H9 (cell line): ENCODE data around the gene LRRFIP1. TPM values are rescaled to one million over a fixed set of nuclear protein-coding genes. Genes with fewer than 3 reads are reported as not detected.

ENCODE experiments used
- DNase-seq: peaks from one replicate; pipeline ENCODE4 v3.0.0-alpha.2; 2017
- H2AFZ ChIP-seq: one replicate; pipeline ENCODE4 v1.6.1; 2013; ENCODE audit warnings: mild to moderate bottlenecking, low read length, control low read depth, moderate library complexity
- H2AK5ac ChIP-seq: 2 replicates; pipeline ENCODE4 v1.6.1; 2013; ENCODE audit warnings: low read length, control low read depth, mixed read lengths; ENCODE audit not compliant: insufficient read length
- H2BK120ac ChIP-seq: one replicate; pipeline ENCODE4 v1.6.1; 2013; ENCODE audit warnings: low read depth, mild to moderate bottlenecking, low read length, control low read depth, inconsistent platforms; ENCODE audit not compliant: poor library complexity, severe bottlenecking
- H2BK12ac ChIP-seq: 2 replicates; pipeline ENCODE4 v1.6.1; 2013; ENCODE audit warnings: low read length, control low read depth, mixed read lengths, low read depth; ENCODE audit not compliant: insufficient read length
- H2BK15ac ChIP-seq: 2 replicates; pipeline ENCODE4 v1.6.1; 2013; ENCODE audit warnings: low read depth, low read length, control low read depth
- H2BK20ac ChIP-seq: one replicate; pipeline ENCODE4 v1.6.1; 2013; ENCODE audit warnings: low read depth, mild to moderate bottlenecking, low read length, control low read depth, inconsistent platforms; ENCODE audit not compliant: poor library complexity, severe bottlenecking
- H2BK5ac ChIP-seq: 2 replicates; pipeline ENCODE4 v1.6.1; 2013; ENCODE audit warnings: low read length, control low read depth, mixed read lengths; ENCODE audit not compliant: insufficient read length
- H3K14ac ChIP-seq: 2 replicates; pipeline ENCODE4 v1.6.1; 2013; ENCODE audit warnings: low read length, control low read depth; ENCODE audit not compliant: insufficient read depth
- H3K18ac ChIP-seq: 2 replicates; pipeline ENCODE4 v1.6.1; 2013; ENCODE audit warnings: low read depth, mild to moderate bottlenecking, mixed read lengths, low read length, control low read depth; ENCODE audit not compliant: insufficient read length
- H3K23ac ChIP-seq: 2 replicates; pipeline ENCODE4 v1.6.1; 2013; ENCODE audit warnings: low read length, control low read depth, mixed read lengths, low read depth; ENCODE audit not compliant: insufficient read length
- H3K23me2 ChIP-seq: 2 replicates; pipeline ENCODE4 v1.6.1; 2013; ENCODE audit warnings: low read depth, mild to moderate bottlenecking, mixed read lengths, low read length, control low read depth; ENCODE audit not compliant: insufficient read length, poor library complexity, severe bottlenecking
- H3K27ac ChIP-seq: 2 replicates; pipeline ENCODE4 v1.5.1; 2013; ENCODE audit warnings: low read length, control low read depth, mixed read lengths, low read depth; ENCODE audit not compliant: insufficient read length
- H3K27me3 ChIP-seq: 2 replicates; pipeline ENCODE4 v1.6.1; 2013; ENCODE audit warnings: low read length, control low read depth, inconsistent platforms; ENCODE audit not compliant: insufficient read depth
- H3K4ac ChIP-seq: 2 replicates; pipeline ENCODE4 v1.6.1; 2013; ENCODE audit warnings: low read depth, mild to moderate bottlenecking, control low read depth, inconsistent platforms, low read length, moderate library complexity
- H3K4me1 ChIP-seq: 2 replicates; pipeline ENCODE4 v1.6.1; 2013; ENCODE audit warnings: low read length, control low read depth, inconsistent platforms; ENCODE audit not compliant: insufficient read depth
- H3K4me2 ChIP-seq: 2 replicates; pipeline ENCODE4 v1.6.1; 2013; ENCODE audit warnings: low read length, control low read depth, mixed read lengths; ENCODE audit not compliant: insufficient read length, insufficient read depth
- H3K56ac ChIP-seq: 2 replicates; pipeline ENCODE4 v1.6.1; 2013; ENCODE audit warnings: low read depth, mild to moderate bottlenecking, mixed read lengths, low read length, control low read depth; ENCODE audit not compliant: insufficient read length
- H3K79me1 ChIP-seq: 2 replicates; pipeline ENCODE4 v1.6.1; 2013; ENCODE audit warnings: low read depth, mild to moderate bottlenecking, moderate library complexity, low read length, control low read depth, inconsistent platforms; ENCODE audit not compliant: insufficient read depth, poor library complexity, severe bottlenecking
- H3K79me2 ChIP-seq: 2 replicates; pipeline ENCODE4 v1.6.1; 2013; ENCODE audit warnings: low read length, control low read depth, inconsistent platforms; ENCODE audit not compliant: insufficient read depth
- H3K9ac ChIP-seq: 2 replicates; pipeline ENCODE4 v1.6.1; 2013; ENCODE audit warnings: low read length, control low read depth, mixed read lengths; ENCODE audit not compliant: insufficient read length; ENCODE audit errors: extremely low read depth
- H3K9me3 ChIP-seq: one replicate; pipeline ENCODE4 v1.6.1; 2013; ENCODE audit warnings: low read depth, low read length, inconsistent platforms; ENCODE audit not compliant: control insufficient read depth
- H3T11ph ChIP-seq: one replicate; pipeline ENCODE4 v1.6.1; 2013; ENCODE audit warnings: mild to moderate bottlenecking, low read length, control low read depth, inconsistent platforms
- H4K20me1 ChIP-seq: one replicate; pipeline ENCODE4 v1.6.1; 2013; ENCODE audit not compliant: control insufficient read depth, insufficient read length, insufficient read depth
- H4K5ac ChIP-seq: 2 replicates; pipeline ENCODE4 v1.6.1; 2013; ENCODE audit warnings: low read depth, mild to moderate bottlenecking, mixed read lengths, low read length, control low read depth; ENCODE audit not compliant: insufficient read length
- H4K8ac ChIP-seq: replicated peaks from 2 replicates; pipeline ENCODE4 v1.6.1; 2013; ENCODE audit warnings: low read length, control low read depth, mixed read lengths, low read depth; ENCODE audit not compliant: insufficient read length
- H4K91ac ChIP-seq: 2 replicates; pipeline ENCODE4 v1.6.1; 2013; ENCODE audit warnings: low read depth, mild to moderate bottlenecking, moderate library complexity, mixed read lengths, low read length, control low read depth; ENCODE audit not compliant: insufficient read length
- H3K27ac Mint-ChIP-seq, 3 experiments: 2 replicates in 2 of 3; 3 replicates in 1 of 3; pipeline ENCODE4 v1.8.0; 2020 to 2021; ENCODE audit warnings: mixed read lengths in 3 of 3, mild to moderate bottlenecking in 1 of 3, moderate library complexity in 1 of 3
- H3K27me3 Mint-ChIP-seq: 2 replicates; pipeline ENCODE4 v1.8.0; 2021; ENCODE audit warnings: low read depth, mild to moderate bottlenecking, moderate library complexity, mixed read lengths
- H3K36me3 Mint-ChIP-seq, 3 experiments: 2 replicates in 2 of 3; 3 replicates in 1 of 3; pipeline ENCODE4 v1.8.0; 2020 to 2021; ENCODE audit warnings: low read depth in 3 of 3, mixed read lengths in 3 of 3; ENCODE audit not compliant: insufficient read depth in 1 of 3
- H3K4me1 Mint-ChIP-seq, 2 experiments: 2 replicates each; pipeline ENCODE4 v1.8.0; 2020; ENCODE audit warnings: mixed read lengths in 2 of 2
- H3K4me3 Mint-ChIP-seq, 2 experiments: 2 replicates in 1 of 2; 3 replicates in 1 of 2; pipeline ENCODE4 v1.8.0; 2020 to 2021; ENCODE audit warnings: mild to moderate bottlenecking in 2 of 2, mixed read lengths in 2 of 2, moderate library complexity in 1 of 2
- H3K9me3 Mint-ChIP-seq, 2 experiments: 2 replicates in 1 of 2; 3 replicates in 1 of 2; pipeline ENCODE4 v1.8.0; 2020; ENCODE audit warnings: mild to moderate bottlenecking in 2 of 2, mixed read lengths in 2 of 2, moderate library complexity in 1 of 2
- WGBS: extraction: QIAGEN DNeasy Blood & Tissue Kit; methylation state at CpG from one replicate; pipeline ENCODE4 v1.1.7; 2013; ENCODE audit warnings: missing lambda C conversion rate, low lambda C conversion rate, mixed read lengths; ENCODE audit not compliant: insufficient read length; ENCODE audit errors: extremely low coverage; 5-methylcytosine and 5-hydroxymethylcytosine counted together
- total RNA-seq: library from RNA; stranded (reverse); gene quantifications from 2 replicates; pipeline ENCODE4 v1.2.1, GENCODE V29; 2021
- TF ChIP-seq, protein P1 (sequence below): fragments of 200-600 bp; sonication (generic); conservative IDR thresholded peaks from 3 replicates; pipeline ENCODE4 v1.8.0; 2021; ENCODE audit warnings: antibody characterized with exemption, mild to moderate bottlenecking

The LRRFIP1 gene
- total RNA-seq, 1 experiment from 2014 or later = 38.5 TPM

DNA sequence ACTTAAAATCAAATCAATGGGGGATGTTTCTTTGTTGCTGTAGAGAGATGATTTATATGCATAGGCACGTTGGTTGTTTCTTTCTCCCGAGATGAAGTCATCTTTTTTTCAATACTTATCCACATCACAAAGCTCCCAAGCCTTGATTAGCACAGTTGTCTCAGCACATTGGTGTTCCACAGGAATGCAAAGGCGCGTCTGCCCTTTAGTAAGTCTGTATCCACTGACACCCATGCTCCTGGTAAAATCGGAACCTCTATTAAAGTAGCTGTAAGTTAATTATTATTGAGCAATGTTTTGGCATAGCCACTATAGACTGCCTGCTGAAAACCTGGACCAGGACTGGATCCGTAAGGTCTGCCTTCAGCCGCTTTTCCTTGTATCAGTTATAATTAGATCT, 93.6 kb downstream of the LRRFIP1 start:
- H3K18ac ChIP-seq = no peak overlapping the region
- DNase-seq = no peak
- peaks cover 0 to 2% (median 0%) of the 10 kb centered on the region in 3 experiments; a peak in 3 of 7 replicates for H3K36me3 Mint-ChIP-seq
- no peak overlapping the region for H4K8ac ChIP-seq
- H4K91ac ChIP-seq = no peak overlapping the region
- no peak overlapping the region for H2BK20ac ChIP-seq
- H3K79me1 ChIP-seq = no peaks in the 10 kb centered on the region
- H3K27ac Mint-ChIP-seq = no peak overlapping the region
- no peak overlapping the region for H3K9ac ChIP-seq
- no peak overlapping the region for H4K5ac ChIP-seq
- no peak overlapping the region for H2BK5ac ChIP-seq
- H3K4me3 Mint-ChIP-seq = no peak overlapping the region
- no peaks in the 10 kb centered on the region for H3K9me3 ChIP-seq
- no peaks in the 10 kb centered on the region for H3K9me3 Mint-ChIP-seq
- no peak overlapping the region for H3K23ac ChIP-seq
- no peaks in the 10 kb centered on the region for H4K20me1 ChIP-seq
- no peak overlapping the region for H2BK12ac ChIP-seq
- no peak overlapping the region for H3K4me2 ChIP-seq
- H2AFZ ChIP-seq = no peak overlapping the region
- H3K56ac ChIP-seq = no peak overlapping the region
- H3K4me1 ChIP-seq = no peaks in the 10 kb centered on the region; the same call in 1 of the 2 replicates
- H3K27me3 Mint-ChIP-seq = no peaks in the 10 kb centered on the region
- no peak overlapping the region for H3K27ac ChIP-seq
- no peaks in the 10 kb centered on the region for H3K23me2 ChIP-seq
- peaks cover 8 to 12% of the 10 kb centered on the region in 2 experiments for H3K4me1 Mint-ChIP-seq
- H3K27me3 ChIP-seq = no peaks in the 10 kb centered on the region
- TF ChIP-seq, protein P1, sequence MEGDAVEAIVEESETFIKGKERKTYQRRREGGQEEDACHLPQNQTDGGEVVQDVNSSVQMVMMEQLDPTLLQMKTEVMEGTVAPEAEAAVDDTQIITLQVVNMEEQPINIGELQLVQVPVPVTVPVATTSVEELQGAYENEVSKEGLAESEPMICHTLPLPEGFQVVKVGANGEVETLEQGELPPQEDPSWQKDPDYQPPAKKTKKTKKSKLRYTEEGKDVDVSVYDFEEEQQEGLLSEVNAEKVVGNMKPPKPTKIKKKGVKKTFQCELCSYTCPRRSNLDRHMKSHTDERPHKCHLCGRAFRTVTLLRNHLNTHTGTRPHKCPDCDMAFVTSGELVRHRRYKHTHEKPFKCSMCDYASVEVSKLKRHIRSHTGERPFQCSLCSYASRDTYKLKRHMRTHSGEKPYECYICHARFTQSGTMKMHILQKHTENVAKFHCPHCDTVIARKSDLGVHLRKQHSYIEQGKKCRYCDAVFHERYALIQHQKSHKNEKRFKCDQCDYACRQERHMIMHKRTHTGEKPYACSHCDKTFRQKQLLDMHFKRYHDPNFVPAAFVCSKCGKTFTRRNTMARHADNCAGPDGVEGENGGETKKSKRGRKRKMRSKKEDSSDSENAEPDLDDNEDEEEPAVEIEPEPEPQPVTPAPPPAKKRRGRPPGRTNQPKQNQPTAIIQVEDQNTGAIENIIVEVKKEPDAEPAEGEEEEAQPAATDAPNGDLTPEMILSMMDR = no peak
- no peak overlapping the region for H2BK15ac ChIP-seq
- peaks cover 2% of the 10 kb centered on the region; the same call in 1 of the 2 replicates for H3K79me2 ChIP-seq
- H3T11ph ChIP-seq = no peak overlapping the region
- H2AK5ac ChIP-seq = no peak overlapping the region
- H3K4ac ChIP-seq = no peak overlapping the region
- H2BK120ac ChIP-seq = no peak overlapping the region
- no CpG with 5 or more reads among the region's 7 CpGs for WGBS
- H3K14ac ChIP-seq = no peak overlapping the region
